Hematopoietic multipotent progenitor cell treated with erythropoietin and hydrocortisone succinate and interleukin-3 and kit ligand, for 17 days (in vitro differentiated cells): ENCODE data around the gene CAPN8.

ENCODE experiments used
- DNase-seq: peaks from one replicate; pipeline ENCODE4 v3.0.0-alpha.2; 2015; ENCODE audit warnings: low spot score

The CAPN8 gene

DNA sequence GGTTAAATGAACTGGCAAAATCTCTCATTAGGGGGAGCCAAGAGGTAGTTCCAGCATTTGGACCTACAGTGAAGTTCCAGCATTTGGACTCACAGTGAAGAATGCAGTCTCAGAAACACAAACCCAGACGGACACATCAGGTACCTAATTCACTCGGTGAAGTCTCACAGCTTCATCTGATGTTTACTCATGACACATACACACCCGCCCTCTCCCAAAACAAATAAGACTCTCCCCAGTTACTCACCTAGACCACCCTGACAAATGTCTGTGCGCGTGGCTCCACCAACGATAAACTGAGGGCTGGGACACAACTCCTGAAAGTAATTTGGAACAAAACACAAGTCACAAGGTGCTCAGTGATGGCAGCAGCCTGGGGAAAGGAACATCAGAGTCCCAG, 11.4 kb downstream of the CAPN8 start:
- DNase-seq = no peak

DNA sequence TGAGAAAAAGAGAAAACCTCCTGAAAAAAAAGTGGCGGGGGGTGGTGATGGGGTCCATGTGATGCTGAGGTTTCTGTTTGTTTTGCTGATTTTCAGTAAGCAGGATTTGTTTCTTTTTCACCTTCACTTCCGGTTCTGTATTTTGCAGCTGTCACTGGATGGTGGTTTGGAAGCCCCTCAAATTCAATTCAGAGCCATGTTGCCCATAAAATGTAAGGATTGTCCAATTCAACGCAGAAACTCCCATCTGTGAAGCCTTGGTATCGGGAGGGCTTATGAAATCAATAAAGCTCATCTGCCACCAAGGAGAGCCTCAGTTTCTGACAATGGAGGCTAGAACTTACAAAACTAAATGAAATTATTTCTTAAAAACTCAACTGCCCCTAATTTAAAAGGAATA, 12.1 kb downstream of the CAPN8 start:
- no peak for DNase-seq

DNA sequence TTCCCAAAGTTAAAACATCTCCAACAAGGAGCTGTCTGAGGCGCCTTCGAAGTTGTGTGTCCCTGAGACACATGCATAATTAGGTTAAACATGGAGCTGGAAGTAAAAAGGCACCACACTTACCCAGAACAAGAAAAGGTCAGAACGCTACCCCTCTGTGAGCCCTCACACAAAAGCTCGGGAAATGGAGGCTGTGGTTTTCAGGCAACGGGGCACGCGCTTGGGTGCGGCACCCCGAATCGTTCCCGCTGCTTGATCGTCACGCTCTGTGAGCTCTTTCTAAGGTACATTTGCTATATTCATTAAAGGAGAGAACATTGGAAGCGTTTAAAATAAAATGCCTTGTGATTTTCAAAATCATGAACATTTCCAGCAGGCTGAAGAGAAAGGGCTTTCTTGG, 12.5 kb downstream of the CAPN8 start:
- no peak for DNase-seq

DNA sequence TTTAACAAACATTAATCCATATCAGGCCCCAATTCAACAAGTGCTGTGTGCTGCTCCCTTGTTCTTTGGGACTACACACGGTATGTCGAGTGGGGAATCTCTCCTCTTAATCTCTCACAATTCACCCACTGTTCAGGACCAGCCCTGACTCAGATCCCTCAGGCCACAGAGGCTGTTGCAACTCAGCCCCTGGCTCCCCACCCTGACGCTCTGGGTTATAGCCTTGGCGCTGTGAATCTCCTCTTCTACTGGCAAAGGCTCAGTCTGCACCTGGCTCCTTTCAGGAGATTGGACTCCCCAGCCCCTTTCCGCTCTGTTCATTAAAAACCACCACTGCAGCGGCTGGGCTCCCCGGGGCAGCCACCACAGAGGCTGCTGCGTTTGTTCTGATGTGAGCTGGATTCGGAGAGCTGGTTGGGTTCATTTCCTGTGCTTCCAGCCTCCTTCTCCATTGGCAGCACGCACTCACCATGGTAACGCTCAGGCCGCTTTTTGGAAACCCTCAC, 13.0 kb downstream of the CAPN8 start:
- no peak for DNase-seq

DNA sequence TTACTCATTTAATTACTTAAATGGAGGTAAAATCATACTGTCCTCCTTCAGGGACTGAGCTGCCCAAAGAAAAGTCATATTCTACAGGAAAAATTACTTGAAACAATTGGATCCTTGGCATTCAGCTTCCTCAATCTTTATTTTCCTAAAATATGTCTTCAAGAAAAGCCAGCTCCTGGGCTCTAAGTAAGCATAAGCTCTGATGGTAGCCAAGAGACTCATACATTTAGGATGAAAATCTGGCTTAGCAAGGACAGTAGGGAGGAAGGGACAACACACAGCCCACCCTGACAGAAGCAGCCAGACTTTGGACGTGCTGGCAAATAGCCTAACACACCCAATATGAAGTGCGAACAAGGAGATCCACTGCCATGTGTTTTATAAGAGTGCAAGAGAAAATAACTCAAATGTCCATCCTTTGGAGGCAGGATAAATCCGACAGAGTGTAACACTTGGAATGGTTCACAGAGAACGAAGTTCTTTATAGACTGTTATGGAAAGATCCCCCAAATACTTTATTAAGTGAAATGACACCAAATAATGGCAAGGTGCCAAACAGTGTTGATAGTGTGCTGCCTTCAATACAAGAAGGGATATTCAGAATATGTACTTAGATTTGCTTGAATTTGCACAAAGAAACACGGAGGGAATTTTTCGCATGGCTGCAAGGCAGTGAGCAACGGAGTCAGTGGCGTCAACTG, 14.1 kb downstream of the CAPN8 start:
- DNase-seq = no peak

DNA sequence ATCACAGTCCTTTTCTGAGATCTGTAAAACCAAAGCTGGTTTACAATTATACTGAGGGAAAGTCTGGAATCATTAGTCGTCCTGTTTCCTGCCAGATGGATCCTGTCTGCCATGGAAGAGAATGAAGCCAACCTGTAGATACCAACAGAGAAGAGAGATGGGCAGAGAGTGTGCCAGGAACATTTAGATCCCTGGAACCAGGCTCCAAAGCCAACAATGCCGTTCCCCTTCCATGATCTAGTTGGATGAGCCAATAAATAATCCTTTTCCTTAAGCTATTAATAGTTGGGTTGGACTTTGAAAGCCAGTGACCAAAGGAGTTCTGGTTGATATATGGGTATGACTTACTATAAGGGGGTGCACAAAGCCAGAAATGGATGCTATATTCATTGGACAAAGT, 15.0 kb downstream of the CAPN8 start:
- DNase-seq = no peak

DNA sequence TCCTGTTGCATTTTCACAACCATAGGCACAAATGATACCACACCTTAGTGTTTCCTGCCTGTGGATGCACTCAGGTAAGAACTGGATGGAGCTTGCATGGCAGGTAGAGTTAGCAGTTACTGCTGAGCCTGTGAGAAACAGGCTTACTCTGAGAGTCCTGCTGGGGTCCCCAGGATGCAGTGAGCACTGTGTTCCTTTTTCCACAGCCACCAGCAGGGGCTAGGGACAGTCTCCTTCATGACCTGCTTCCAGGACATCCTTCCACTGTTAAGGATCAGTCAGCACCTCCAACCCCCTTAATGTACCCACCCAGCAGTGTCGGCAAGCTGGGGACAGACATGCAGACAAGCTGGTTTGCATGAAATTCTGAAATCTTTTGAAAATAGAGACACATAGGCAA, 16.3 kb downstream of the CAPN8 start:
- DNase-seq = no peak

DNA sequence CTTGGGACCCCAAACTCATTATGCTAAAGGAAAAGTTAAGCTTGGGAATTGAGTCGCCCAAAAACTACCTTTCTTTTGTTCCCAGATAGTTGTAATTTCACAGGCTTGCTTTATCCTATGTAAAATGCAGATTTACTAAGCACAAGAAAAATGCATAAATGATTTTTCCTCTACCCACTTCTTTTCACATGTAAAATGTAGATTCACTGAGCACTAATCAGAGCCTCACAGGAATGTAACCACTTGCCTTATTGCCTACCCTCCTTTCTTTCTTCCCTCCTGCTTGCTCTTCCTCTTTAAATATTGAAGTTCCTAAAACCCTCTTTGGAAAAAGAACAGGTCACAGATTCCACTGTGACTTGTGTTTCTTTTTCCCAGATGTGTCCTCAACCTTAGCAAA, 18.3 kb downstream of the CAPN8 start:
- DNase-seq = no peak

DNA sequence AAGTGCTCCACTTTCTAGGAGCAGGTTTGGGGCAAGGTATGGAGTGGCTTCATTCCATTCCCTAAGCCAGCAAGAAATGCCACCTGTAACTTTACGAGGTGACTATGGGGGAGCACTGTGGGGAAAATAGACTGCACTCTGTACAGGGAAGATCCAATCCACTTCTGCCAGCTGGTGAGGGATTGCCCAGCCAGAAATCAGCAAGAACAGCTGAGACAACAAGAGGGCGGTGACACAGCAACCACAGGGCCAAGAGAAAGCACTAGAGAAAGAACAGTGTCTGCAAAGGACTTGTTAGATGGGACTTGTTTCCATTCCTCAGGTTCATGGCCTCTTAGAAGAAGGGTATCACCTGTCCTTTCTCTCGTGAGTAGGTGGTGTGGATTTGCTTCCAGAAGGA, 19.6 kb downstream of the CAPN8 start:
- DNase-seq = no peak

DNA sequence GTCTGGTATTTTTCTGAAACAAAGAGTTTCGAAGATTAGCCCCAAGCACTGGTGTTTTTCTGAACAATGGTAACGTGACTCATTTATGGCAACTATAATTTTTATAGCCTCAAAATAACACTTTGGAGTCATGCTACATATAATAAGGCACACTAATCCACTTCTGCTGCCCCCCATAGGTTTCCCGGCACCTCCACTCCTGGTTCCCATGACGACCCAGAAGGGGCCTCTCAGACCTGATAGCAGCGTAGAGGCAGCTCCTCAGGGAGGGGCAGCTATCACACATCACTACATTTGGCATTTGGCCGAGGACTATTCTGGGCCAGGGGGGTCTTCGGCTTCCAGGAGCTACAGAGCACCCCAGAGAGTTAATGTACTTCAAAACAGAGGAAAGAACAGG, 23.3 kb downstream of the CAPN8 start:
- DNase-seq = no peak

DNA sequence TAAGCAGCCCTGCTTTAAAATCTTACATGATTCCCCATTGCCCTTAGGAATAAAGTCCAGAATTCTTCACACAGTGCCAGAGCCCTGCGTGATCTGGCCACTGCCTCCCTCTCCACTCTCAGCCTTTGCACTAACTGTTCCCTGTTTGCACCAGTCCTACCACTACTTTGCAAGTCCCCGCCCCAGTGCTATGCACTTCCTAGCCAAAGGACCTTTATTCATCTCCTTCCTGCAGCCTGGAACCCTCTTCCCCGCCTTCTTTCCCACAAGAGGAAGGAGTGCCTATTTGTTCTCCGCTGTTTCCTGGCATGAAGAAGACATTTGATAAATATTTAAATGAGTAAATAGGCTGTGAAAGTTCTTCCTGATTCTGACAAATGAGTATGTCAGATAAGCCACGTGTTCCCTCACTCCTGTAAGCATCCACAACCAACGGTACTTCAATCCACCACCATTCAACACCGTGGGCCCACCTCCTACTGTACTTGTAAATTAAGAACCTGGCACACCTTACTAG, 23.9 kb downstream of the CAPN8 start:
- no peak for DNase-seq

DNA sequence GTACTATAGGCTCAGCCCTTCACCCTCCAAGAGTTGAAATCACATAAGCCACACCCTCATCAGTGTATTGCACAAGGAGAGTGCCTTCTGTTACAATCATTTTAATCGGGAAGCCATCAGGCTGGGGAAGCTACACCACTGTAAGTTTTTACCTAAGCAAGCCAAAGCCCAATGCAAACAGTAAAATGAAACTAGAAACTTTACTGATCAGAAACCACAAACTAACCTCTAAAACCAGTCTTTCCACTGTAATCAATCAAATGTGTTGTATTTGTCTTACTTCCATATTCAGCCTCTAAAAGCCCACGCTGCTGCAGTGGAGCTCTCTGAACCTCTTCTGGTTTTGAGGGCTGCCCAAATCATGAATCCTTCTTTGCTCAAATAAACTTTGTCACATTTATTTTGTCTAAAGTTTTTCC, 26.2 kb downstream of the CAPN8 start:
- no peak for DNase-seq

DNA sequence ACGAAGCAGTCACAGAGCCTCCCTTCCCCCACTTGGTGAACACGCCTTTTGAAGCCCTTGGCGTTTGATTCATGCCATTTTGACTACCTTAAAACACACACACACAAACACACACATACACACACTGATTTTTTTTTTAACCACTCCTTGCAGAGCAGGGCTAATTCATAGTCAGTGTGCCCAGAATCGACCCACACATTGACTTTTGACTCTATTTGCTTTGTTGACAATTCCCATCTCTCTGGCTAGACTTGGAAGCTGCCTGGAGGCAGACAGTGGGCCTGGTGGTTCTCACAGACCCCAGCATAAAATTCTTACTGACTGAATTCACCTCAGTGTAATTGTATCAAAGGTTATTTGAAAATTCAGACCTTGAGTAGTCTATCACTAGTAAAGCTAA, 30.3 kb downstream of the CAPN8 start:
- DNase-seq = no peak

DNA sequence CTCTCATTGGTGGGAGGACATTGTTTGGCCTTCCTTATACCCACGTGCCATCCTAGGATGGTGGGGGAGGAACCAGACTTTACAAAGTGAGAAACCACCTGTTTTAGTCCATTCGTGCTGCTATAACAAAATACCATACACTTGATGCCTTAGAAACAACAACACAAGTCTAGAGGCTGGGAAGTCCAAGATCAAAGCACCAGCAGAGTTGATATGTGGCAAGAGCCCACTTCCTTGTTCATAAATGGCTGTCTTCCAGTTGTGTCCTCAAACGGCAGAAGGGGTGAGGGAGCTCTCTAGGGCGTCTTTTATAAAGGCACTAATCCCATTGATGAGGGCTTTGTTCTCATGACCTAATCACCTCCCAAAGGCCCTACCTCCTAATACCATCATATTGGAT, 31.1 kb downstream of the CAPN8 start:
- no peak for DNase-seq

DNA sequence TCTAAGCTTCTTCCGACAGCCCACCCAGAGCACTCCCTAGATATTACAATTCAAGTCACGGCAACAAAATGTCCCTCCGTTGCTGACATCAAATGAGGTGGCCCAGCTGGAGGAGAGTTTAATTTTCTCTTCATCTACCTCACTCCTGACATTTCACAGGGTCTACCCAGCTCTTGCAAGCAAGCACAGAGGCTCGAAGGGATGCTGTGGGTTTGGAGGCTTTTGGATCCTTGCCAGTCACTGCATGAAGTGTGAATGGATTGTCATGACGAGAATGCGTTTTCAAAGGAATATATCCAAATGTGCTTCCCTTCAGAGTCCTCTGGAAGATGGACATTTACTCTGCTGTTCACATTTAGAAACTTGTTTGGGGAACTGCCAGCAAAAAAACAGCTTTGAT, 33.5 kb downstream of the CAPN8 start:
- DNase-seq = no peak

DNA sequence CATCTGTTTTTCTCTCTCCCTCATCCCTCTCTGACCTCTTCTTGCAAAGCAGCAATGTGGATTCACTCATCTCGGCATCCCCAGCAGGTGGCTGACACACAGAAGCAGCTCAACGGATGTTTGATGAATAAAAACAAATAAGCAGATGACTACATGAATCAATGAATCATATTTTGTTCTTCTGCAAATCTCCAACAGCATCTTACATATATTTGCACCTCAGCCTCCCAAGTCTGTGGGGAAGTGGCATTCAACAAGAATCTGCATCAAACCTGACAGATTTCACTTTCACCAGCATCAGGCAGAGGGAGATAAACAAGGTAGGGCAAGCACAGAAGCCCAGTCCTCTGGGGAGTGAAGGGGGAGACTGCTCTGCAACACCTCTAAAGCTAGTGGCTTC, 34.0 kb downstream of the CAPN8 start:
- DNase-seq = no peak

DNA sequence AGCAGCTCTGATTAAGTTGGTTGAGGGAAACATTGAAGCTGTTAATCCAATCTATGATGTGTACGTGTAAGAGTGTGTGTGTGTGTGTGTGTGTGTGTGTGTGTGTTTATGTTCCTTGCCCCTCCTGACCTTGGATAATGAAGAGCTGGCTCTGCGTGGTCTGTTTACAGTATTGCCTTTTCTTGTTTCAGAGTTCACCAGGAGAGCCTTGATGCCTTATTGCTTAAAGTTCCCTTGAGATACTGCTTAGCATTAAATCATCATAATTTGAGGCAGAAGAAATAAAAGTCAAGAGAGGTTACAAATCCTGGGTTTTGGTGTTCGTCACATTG, 36.4 kb downstream of the CAPN8 start:
- DNase-seq = no peak

DNA sequence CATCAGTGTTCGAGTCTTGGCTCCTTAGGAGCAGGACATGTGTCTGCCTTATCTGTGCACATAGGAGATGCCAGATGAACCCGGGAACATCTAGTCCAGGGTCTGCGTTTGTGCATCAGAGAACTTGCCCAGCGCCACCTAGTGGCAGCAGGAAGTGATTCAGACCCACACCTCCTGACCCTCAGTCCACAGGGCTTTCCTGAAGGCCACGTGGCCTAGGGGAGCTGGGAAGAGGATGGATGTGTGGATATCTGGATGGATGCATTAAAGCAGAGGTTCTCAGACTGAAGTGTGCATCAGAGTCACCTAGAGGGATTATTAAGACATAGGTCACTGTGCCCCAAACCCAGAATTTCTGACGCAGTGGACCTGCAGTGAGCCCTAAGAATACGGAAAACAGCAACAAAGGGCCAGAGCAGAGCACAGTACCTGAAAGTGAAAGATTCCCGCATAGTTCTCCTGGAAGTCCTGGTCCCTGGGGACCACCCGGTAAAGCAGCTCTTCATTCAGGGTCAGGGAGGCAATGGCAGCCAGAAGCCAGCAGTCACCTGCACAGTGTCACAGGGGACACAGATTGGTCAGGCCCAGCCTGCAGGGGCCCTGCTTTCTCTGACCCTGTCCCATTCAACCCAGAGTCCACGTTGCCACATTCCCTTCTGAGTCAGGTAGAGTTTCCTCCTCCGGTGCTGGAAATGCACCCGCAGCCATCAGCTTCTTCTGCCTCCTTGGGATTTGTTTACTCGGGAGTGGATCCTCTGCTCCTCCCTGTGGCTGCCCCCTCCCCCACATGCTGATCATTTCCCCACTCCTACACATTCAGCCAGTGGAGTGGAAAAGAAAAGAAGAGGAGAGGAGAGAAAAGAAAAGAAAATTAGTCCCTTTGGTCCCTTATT, 37.0 kb downstream of the CAPN8 start:
- DNase-seq = peak; percentile 44

DNA sequence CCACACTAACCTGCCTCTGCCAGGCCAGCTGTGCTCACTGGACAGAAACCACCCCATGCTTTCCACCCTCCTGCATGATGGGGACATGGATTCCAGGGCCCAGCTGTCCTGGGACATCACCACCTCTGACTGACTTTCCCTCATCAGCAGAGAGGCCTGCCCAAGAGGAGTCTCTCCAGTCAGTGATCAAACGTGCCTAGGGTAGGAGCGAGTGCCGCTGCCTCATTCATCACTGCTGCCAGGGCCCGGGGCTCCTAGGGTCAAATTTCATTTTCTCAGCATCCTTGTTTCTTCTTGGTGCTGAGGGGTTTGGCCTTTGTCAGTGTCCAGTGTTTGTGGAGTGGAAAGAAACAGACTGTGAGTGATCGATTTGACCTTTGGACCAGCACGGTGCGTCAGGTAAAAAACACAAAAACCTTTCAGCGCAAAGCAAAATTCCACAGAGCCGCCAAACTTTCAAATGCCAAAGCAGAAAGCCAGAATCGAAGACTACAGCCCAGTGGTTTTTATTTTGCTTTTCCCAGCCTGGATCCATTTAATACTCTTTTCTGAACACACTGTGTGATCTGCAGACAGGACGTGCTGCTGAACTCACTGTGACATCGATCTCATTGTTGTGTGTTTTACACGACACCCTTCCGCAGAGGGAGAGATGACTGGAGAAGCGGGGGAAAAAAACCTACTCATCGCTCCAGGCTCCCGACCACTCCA, 43.2 kb downstream of the CAPN8 start:
- DNase-seq = no peak

DNA sequence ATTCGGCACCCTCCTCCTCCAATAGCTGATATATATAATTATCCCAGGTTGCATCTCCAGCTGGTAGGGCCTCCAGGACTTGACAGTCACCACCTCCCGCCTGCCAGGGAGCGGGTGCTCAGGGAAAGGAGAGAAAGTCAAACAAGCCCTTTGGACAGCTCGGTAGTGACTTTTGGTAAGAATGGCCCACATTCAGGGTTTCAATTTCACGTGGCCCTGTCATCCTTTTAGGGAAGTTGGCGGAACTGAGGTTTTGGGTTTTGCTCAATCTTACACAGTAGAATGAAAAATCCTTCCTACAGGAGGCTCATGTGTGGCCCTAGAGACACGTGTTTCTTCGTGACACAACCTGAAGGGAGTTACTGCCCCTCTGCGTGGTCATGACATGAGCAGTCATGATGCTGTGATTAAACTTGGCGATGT, 44.2 kb downstream of the CAPN8 start:
- no peak for DNase-seq

DNA sequence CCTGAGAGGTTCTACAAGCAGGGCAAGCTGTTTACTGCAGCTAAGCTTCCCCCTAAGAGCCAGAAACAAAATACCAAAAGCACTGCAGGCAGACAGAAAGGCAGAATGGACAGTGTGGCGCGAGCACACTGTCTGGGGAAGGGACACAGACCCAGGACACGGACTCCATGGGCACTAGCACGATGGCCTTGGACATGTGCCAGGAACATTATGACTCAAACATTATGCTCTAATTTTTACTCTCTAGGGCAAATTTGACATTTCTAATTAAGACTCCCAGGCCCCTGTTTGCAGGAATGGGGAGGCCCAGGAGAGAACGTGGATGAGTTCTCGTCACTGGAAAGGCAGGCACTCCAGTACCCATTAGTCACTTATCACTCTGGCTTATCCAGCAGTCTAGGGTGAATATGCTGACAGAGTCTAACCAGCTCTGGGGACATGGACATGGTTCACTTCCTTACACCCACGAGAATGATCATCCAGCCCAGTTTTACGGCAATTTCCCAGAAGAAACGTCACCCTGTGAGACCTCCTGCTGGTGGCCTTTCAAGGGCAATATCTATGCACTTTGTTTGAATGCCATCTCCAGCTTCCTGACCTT, 45.1 kb downstream of the CAPN8 start:
- no peak for DNase-seq

DNA sequence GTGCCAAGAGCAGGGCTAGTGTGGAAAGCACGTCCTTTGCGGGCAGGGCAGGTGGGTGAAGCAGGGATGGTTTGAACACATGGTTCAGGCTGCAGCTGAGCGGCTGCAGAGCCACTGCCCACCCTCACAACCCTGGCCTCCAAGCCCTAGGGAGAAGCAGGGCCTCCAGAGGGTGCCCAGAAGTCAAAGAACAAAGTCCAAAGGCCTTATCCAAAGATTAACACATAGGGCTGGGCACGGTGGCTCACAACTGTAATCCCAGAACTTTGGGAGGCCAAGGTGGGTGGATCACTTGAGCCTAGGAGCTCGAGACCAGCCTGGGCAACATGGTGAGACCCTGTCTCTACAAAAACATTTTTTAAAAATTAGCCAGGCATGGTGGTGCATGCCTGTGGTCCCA, 46.8 kb downstream of the CAPN8 start:
- DNase-seq = no peak
